Effector CD4-positive, alpha-beta T cell (primary cell): ENCODE measurements around the gene TARP.

Experiments used
- DNase-seq: peaks from one replicate; pipeline ENCODE4 v3.0.0-alpha.2; 2020

Gene TARP

GRCh38 chr7:38273286-38273995, at the start of gene TARP:
Gene TARP (minus strand): TSS chr7:38273636.
- DNase-seq = no peak

GRCh38 chr7:38323156-38323555, 49.7 kb upstream of the TARP start:
- no peak for DNase-seq

- no peak for DNase-seq
Measured at GRCh38 chr7:38322461-38322860, 49.0 kb upstream of the TARP start.

- no peak for DNase-seq
Measured at GRCh38 chr7:38321967-38322366, 48.5 kb upstream of the TARP start.

- no peak for DNase-seq
Measured at GRCh38 chr7:38321515-38321944, 48.1 kb upstream of the TARP start.

- DNase-seq = no peak
Measured at GRCh38 chr7:38321050-38321449, 47.6 kb upstream of the TARP start.

- DNase-seq = no peak
Measured at GRCh38 chr7:38319873-38320272, 46.4 kb upstream of the TARP start.

GRCh38 chr7:38318803-38319416, 45.5 kb upstream of the TARP start:
- DNase-seq = no peak

- no peak for DNase-seq
Measured at GRCh38 chr7:38318241-38318640, 44.8 kb upstream of the TARP start.

- no peak for DNase-seq
Measured at GRCh38 chr7:38317515-38317914, 44.1 kb upstream of the TARP start.

GRCh38 chr7:38316733-38317360, 43.4 kb upstream of the TARP start:
- DNase-seq = no peak

GRCh38 chr7:38315410-38315809, 42.0 kb upstream of the TARP start:
- DNase-seq = no peak

- no peak for DNase-seq
Measured at GRCh38 chr7:38312821-38313220, 39.4 kb upstream of the TARP start.

GRCh38 chr7:38311329-38311937, 38.0 kb upstream of the TARP start:
- DNase-seq = no peak

- DNase-seq = no peak
Measured at GRCh38 chr7:38310591-38311101, 37.2 kb upstream of the TARP start.

- no peak for DNase-seq
Measured at GRCh38 chr7:38309555-38309954, 36.1 kb upstream of the TARP start.

GRCh38 chr7:38308140-38308539, 34.7 kb upstream of the TARP start:
- DNase-seq = no peak

- DNase-seq = no peak
Measured at GRCh38 chr7:38307640-38308039, 34.2 kb upstream of the TARP start.

GRCh38 chr7:38306914-38307313, 33.5 kb upstream of the TARP start:
- DNase-seq = no peak

- no peak for DNase-seq
Measured at GRCh38 chr7:38306171-38306570, 32.7 kb upstream of the TARP start.

GRCh38 chr7:38303866-38304265, 30.4 kb upstream of the TARP start:
- DNase-seq = no peak

GRCh38 chr7:38300175-38300574, 26.7 kb upstream of the TARP start:
- no peak for DNase-seq

- DNase-seq = no peak
Measured at GRCh38 chr7:38299275-38299931, 26.0 kb upstream of the TARP start.
